Measurements from ENCODE around the gene MEG3. TPM values are rescaled to one million over a fixed set of nuclear protein-coding genes. Genes with fewer than 3 reads are reported as not detected.

Gene MEG3
- total RNA-seq: 4.1 and 5.6 TPM in 2 replicates

DNA sequence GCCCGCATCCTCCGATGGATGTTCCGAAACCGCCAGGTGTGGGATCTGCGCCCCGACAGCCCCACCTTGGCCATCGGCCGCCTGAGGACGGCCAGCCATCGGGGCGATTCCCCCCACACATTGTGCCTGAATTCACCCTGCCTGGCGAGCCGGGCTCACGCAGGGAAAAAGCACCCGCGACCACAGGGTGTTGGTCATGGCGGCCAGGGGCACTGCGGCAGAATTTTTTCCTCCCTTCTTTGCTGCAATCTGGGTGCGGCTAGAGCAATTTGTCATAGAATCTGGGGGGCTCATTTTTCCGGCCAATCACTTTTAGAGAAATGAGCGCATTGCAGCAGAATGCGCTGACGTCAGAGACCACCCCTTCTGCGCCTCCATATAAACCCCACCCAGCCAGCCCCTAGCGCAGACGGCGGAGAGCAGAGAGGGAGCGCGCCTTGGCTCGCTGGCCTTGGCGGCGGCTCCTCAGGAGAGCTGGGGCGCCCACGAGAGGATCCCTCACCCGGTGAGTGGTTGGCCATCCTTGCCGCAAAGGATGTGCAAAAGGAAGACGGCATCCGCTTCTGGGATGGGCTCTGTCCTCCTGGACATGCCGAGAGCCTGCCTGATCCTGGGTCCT is at the start of gene MEG3:
MEG3 (plus strand) TSS at position 406 of the 619 bp plus-strand sequence.

DNA sequence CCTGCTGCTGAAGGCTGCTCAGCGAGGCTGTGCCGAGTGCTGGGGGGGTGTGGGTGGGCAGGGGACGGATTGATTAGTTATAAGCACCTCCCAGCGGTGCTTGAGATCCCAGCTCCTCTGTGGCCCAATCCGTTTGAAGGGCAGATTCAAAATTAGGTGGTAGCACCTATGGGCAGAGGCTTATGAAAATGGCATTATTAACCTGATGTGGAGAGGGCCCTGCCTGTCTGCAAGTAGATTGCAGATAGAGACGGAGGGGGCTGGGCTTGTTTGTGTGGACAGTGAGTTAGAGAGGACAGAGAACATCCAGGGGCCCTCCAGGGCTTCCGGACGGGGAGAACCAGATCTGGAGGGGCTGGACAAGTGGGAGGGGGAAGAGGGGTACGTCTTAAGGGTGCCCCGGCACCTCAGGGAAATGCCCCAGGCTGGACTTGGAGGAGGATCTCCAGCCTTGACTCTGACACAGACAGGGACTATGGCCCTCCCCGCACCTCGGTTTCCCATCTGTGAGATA is 77.8 kb downstream of the MEG3 start, which contains the start of gene RTL1:
RTL1 (minus strand) TSS at position 51 of the 514 bp plus-strand sequence. CDS start 18,934 bp downstream, outside the sequence.

Other genes with a start within 250 kb of the MEG3 start
- gene BEGAIN, start 238.7 kb upstream of the MEG3 start, total RNA-seq: 0.20 TPM in 2 replicates
- gene DLK1, start 99.2 kb upstream of the MEG3 start, total RNA-seq: not detected in 2 replicates
- gene RTL1, start 77.6 kb downstream of the MEG3 start, total RNA-seq: not detected in 2 replicates

All from mammary microvascular endothelial cell (primary cell).